Measurements from ENCODE around the gene CCDC172.
"Not testable (repeated sequence)": the region's sequence is repeated elsewhere in the genome, so short reads cannot be mapped to it uniquely, and the experiment has no call there.

CCDC172 gene

GRCh38 chr10:116352125-116352524 is 27.9 kb downstream of the CCDC172 start:
- DNase-seq = no peak

DNA sequence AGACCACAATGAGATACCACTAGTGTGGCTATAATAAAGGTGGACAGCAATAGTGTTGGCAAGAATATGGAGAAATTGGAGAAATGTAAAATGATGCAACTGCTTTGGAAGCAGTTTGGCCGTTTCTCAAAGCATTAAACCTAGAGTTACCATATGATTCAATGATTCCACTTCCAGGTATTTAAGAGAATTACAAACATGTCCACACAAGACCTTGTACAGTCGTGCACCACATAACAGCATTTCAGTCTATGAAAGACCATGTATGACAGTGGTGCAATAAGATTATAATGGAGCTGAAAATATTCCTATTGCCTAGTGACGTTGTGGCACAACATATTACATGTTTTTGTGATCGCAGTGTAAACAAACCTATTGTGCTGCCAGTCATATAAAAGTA is 29.6 kb downstream of the CCDC172 start:
- DNase-seq = no peak

DNA sequence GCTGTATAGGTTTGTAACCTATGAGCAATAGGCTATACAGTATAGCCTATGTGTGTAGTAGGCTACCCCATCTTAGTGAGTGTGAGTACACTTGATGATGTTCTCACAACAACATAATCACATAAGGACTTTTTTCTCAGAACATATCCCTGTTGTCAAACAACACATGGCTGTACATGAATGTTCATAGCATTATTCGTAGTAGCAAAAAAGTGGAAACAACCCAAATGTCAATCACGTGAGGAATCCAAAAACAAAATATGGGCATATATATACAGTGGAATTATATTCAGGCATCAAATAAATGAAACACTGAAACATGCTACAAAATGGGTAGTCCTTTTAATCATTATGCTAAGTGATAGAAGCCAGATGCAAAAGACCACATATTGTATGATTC is 31.1 kb downstream of the CCDC172 start:
- no peak for DNase-seq

DNA sequence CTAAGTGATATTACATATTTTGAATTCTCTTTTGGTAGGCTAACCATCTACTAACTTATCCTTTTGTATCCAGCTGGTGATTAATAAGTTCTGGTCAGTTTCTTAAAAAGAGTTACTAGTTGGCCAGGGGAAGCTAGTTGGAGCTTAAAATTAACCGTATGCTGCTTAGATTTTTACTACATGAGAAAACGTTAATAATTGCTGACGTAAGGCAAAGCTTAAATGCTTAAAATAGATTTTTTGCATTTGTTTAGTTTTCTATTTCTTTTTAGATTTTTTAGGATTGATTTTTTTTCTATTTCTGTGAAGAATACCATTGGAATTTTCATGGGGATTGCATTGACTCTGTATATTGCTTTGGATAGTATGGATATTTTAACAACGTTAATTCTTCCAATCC is 32.6 kb downstream of the CCDC172 start:
- no peak for DNase-seq

DNA sequence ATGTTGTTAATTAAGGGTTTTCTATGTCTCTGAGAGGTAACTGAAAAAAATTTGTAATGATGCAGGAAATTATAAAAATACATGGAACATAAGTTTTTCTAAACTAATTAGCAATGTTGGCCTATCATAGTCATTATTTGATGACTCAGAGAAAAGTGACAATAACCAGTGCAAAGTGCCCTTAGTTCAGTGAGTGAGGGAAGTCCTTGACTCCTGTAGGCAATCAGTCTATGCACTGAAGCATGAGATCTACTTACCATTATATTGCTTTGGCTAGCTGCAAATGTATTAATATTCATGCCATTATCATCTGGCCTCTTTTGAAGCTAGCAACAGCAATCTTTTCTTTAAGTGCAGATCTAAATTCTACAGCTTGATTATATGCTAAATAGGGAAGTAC is 40.6 kb downstream of the CCDC172 start:
- no peak for DNase-seq

GRCh38 chr10:116371737-116372136 is 47.5 kb downstream of the CCDC172 start:
- no peak for DNase-seq

DNA sequence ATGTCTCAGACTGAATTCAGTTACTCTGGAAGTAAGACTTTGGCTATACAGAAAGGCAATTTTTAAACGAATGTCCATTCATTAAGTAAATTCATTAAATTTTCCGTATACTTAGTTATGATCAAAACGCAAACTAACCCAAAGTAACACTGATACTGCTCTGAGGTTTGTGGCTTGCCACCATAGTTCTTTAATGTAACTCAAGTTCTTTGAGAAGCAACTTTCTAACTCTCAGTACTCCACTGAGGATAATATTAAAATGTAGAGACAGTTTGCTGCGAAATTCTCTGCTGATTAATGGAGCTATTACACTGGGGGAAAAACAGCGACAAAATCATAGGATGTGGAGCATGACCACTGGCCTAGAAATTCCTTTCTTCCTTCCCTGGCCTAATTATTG is 58.0 kb downstream of the CCDC172 start:
- no peak for DNase-seq

GRCh38 chr10:116385311-116385710 is 61.1 kb downstream of the CCDC172 start:
- DNase-seq = no peak

- DNase-seq = no peak
Measured at GRCh38 chr10:116385994-116386809, 62.0 kb downstream of the CCDC172 start.

- DNase-seq = not testable (repeated sequence)
Measured at GRCh38 chr10:116393246-116393831, 69.1 kb downstream of the CCDC172 start.

GRCh38 chr10:116395223-116395985 is 71.2 kb downstream of the CCDC172 start:
- DNase-seq = no peak

- no peak for DNase-seq
Measured at GRCh38 chr10:116398224-116398623, 74.0 kb downstream of the CCDC172 start.

DNA sequence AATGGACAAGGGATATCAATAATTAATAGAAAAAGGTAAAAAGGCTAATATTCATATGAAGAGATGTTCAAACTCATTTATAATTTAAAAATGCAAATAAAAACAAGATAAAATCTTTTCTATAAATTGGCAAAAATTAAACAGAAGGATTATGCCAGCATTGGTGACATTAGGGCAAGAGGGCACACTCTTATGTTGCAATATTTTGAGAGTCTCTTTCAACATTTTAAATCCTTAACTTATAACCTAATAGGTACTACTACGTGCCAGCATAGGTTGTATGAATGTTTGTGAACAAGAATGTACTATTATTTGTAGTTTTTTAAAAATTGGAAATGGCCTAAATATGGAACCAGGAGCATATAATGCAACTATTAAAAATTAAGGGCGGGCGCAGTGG is 78.6 kb downstream of the CCDC172 start:
- no peak for DNase-seq

DNA sequence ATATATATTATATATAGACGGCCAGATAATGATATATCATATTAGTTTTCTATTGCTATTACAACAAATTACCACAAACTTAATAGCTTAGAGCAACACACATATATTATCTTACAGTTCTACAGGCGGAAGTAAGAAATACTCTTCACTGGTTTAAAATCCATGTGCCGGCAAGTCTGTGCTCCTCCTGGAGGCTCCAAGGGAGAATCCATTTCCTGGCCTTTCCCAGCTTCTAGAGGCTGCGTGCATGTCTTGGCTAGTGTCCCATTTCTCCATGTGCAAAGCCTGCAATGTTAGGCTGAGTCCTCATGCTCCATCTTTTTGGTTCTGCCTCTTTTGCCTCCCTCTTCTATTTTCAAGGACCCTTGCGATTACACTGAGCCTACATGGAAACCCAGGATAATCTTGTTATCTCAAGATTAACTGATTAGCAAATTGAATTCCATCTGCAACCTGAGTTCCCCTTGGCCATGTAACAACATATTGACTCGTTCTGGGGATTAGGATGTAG is 79.5 kb downstream of the CCDC172 start:
- DNase-seq = no peak

DNA sequence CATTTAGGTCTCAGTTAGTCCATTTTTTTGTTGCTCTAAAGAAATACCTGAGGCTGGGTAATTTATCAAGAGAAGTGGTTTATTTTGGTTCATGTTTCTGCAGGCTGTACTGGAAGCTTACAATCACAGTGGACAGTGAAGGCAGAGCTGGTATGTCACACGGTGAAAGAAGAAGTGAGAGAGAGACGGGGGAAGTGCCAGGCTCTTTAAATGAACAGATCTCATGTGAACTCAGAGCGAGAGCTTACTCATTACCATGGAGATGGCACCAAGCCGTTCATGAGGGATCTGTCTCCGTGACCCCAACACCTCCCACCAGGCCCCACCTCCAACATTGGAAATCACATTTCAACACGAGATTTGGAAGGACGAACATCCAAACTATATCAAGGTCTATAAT is 84.5 kb downstream of the CCDC172 start:
- no peak for DNase-seq

DNA sequence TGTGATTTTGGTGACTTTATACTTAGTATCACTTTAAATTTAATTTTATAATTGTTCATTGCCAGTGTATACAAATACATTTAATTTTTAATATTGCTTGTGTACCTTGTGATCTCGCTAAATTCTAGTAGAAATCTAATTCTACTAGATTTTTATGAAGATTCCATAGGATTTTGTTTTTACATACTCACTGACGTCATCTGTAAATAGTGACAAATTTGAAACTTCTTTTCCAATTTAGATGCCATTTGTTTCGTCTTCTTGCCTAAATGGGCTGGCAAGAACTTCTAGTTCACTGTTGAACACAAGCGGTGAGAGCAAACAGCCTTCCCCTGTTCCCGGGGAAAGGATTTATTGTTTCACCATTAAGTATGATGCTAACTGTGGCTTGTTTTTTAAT is 86.1 kb downstream of the CCDC172 start:
- no peak for DNase-seq

GRCh38 chr10:116417821-116418220 is 93.6 kb downstream of the CCDC172 start:
- DNase-seq = no peak

DNA sequence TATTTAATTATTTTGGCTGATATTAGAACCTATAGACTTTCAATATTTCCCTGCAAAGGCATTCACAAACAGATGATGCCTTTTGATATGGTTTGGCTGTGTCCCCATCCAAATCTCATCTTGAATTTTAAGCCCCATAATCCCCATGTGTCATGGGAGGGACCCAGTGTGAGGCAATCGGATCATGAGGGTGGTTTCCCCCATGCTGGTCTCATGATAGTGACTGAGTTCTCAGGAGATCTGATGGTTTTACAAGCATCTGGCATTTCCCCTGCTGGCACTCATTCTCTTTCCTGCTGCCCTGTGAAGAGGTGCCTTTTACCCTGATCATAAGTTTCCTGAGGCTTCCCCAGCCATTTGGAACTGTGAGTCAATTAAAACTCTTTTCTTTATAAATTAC is 94.1 kb downstream of the CCDC172 start:
- no peak for DNase-seq

DNA sequence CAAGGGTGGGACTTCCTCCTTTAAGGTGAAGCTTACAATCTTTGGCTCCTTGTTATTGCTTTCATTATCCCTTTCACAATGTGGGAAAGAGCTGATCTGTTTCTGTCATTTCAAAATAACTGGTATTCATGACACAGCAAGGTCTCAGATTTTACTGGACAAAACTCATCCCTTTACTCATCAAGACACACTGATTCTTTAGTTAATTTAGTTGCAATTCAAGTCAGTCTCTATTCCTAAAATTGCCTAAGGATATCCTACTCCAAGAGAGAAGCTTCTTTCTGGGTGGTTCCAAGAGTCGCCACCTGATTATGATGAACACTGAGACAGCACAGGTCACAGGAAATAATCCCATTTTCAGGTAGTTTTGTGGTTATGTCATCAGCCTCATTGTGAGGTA is 97.6 kb downstream of the CCDC172 start:
- DNase-seq = no peak

DNA sequence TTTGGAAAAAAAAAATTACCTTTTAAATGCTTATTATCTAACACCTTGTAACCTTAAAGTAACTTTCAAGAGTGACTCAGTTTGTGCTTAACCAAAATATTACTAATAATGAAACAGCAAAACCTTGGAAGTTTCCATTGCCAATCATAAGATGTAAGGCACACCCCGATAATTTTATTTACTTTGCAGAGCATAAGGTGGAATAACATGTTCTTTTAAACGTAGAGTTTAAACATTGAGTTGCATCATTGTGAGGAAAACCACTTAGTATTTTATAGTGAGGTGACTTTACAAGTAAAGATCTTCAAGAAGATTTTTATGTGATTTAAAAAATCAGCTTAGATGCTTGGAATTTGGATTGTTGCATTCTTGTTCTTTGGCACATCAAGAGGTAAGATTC is 103.4 kb downstream of the CCDC172 start, which contains the start of gene PNLIPRP3:
PNLIPRP3 (plus strand) TSS at position 177 of the 400 bp plus-strand sequence; CDS start at position 343, 166 bp downstream.
- no peak for DNase-seq

DNA sequence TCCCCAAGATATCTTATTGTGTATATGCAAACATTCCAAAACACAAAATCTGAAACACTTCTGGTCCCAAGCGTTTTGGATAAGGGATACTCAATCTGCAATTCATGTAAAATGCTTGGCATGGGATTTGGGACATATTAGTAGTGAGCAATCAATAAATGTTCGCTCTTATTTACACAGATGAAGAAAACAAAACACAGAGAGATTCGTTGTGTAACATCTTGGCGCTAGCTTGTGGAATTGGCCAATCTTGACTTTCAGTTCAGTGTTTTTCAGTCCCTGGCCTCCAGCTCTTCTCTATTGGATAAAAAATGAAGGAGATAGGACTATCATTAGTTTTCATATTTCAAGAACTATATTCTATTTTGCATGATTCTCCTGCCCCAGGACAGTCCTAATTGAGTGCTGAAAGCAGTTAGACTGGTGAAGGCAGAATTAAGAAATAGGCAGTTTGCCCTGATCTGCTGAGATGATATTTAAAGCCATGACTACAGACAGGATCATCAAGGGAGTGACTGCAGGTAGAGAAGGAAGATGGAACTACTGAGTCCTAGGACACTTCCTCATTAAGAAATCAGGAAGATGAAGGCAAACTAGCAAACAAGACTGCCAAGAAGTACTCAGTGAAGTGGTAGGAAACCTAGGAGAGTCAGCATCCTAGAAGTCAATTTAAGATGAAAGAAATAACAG is 105.2 kb downstream of the CCDC172 start:
- DNase-seq = no peak

Data from CD4-positive, alpha-beta T cell treated with Interleukin-17A for 4 hours (primary cell).